ENCODE data around the gene CLRN3. TPM values are rescaled to one million over a fixed set of nuclear protein-coding genes. Genes with fewer than 3 reads are reported as not detected.

CLRN3 gene
- total RNA-seq, 1 donor, result not detected

GRCh38 chr10:127875916-127876315 is 16.8 kb downstream of the CLRN3 start:
- no peak for DNase-seq (ENCODE audit: low read depth in 2 of 3, low spot score in 2 of 3)

- no peak for DNase-seq (ENCODE audit: low read depth in 2 of 3, low spot score in 2 of 3)
Measured at GRCh38 chr10:127875449-127875765, 17.3 kb downstream of the CLRN3 start.

- DNase-seq (ENCODE audit: low read depth in 2 of 3, low spot score in 2 of 3), result no peak
Measured at GRCh38 chr10:127874671-127875448, 17.9 kb downstream of the CLRN3 start.

GRCh38 chr10:127873901-127874470 is 18.8 kb downstream of the CLRN3 start:
- no peak for DNase-seq (ENCODE audit: low read depth in 2 of 3, low spot score in 2 of 3)

GRCh38 chr10:127872871-127873600 is 19.7 kb downstream of the CLRN3 start:
- peak in 1 of 3 donors; percentile 14 for DNase-seq (ENCODE audit: low read depth in 2 of 3, low spot score in 2 of 3)

GRCh38 chr10:127872011-127872761 is 20.6 kb downstream of the CLRN3 start:
- DNase-seq (ENCODE audit: low read depth in 2 of 3, low spot score in 2 of 3), result no peak

GRCh38 chr10:127871631-127872010 is 21.1 kb downstream of the CLRN3 start:
- DNase-seq (ENCODE audit: low read depth in 2 of 3, low spot score in 2 of 3), result no peak

- DNase-seq (ENCODE audit: low read depth in 2 of 3, low spot score in 2 of 3), result no peak
Measured at GRCh38 chr10:127869329-127869728, 23.4 kb downstream of the CLRN3 start.

- DNase-seq (ENCODE audit: low read depth in 2 of 3, low spot score in 2 of 3), result no peak
Measured at GRCh38 chr10:127867805-127868204, 24.9 kb downstream of the CLRN3 start.

- DNase-seq (ENCODE audit: low read depth in 2 of 3, low spot score in 2 of 3), result no peak
Measured at GRCh38 chr10:127866276-127867013, 26.3 kb downstream of the CLRN3 start.

- DNase-seq (ENCODE audit: low read depth in 2 of 3, low spot score in 2 of 3), result no peak
Measured at GRCh38 chr10:127863231-127863825, 29.4 kb downstream of the CLRN3 start.

GRCh38 chr10:127860592-127860991 is 32.1 kb downstream of the CLRN3 start:
- no peak for DNase-seq (ENCODE audit: low read depth in 2 of 3, low spot score in 2 of 3)

- DNase-seq (ENCODE audit: low read depth in 2 of 3, low spot score in 2 of 3), result no peak
Measured at GRCh38 chr10:127855976-127856375, 36.8 kb downstream of the CLRN3 start.

GRCh38 chr10:127855591-127855881 is 37.2 kb downstream of the CLRN3 start:
- DNase-seq (ENCODE audit: low read depth in 2 of 3, low spot score in 2 of 3), result no peak

GRCh38 chr10:127854769-127855590 is 37.8 kb downstream of the CLRN3 start:
- no peak for DNase-seq (ENCODE audit: low read depth in 2 of 3, low spot score in 2 of 3)

- DNase-seq (ENCODE audit: low read depth in 2 of 3, low spot score in 2 of 3), result peak; percentile 7 to 71 (median 51)
Measured at GRCh38 chr10:127853868-127854768, 38.6 kb downstream of the CLRN3 start.

- no peak for DNase-seq (ENCODE audit: low read depth in 2 of 3, low spot score in 2 of 3)
Measured at GRCh38 chr10:127852456-127852855, 40.3 kb downstream of the CLRN3 start.

GRCh38 chr10:127851661-127852194 is 41.0 kb downstream of the CLRN3 start:
- DNase-seq (ENCODE audit: low read depth in 2 of 3, low spot score in 2 of 3), result no peak
